Measurements from ENCODE around the gene DUS3L.
A peak's percentile ranks its signal among the peaks of the same experiment; 100 is the strongest.

Gene DUS3L, protein sequence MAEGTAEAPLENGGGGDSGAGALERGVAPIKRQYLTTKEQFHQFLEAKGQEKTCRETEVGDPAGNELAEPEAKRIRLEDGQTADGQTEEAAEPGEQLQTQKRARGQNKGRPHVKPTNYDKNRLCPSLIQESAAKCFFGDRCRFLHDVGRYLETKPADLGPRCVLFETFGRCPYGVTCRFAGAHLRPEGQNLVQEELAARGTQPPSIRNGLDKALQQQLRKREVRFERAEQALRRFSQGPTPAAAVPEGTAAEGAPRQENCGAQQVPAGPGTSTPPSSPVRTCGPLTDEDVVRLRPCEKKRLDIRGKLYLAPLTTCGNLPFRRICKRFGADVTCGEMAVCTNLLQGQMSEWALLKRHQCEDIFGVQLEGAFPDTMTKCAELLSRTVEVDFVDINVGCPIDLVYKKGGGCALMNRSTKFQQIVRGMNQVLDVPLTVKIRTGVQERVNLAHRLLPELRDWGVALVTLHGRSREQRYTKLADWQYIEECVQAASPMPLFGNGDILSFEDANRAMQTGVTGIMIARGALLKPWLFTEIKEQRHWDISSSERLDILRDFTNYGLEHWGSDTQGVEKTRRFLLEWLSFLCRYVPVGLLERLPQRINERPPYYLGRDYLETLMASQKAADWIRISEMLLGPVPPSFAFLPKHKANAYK

GRCh38 chr19:5790559-5791520 is at the start of gene DUS3L:
DUS3L (minus strand) TSS chr19:5791163; CDS start chr19:5791141, 22 bp downstream.
- peak; percentile 66 to 98 (median 92) for DNase-seq

- DNase-seq = no peak
Observed at GRCh38 chr19:5839065-5840017, 48.4 kb upstream of the DUS3L start, which contains the start of gene FUT6. FUT6 (minus strand) TSS chr19:5839702; CDS start chr19:5832567, 7,135 bp downstream.

GRCh38 chr19:5838353-5839064 is 47.5 kb upstream of the DUS3L start:
- no peak for DNase-seq

- DNase-seq = no peak
Observed at GRCh38 chr19:5837761-5838352, 46.9 kb upstream of the DUS3L start.

DNA sequence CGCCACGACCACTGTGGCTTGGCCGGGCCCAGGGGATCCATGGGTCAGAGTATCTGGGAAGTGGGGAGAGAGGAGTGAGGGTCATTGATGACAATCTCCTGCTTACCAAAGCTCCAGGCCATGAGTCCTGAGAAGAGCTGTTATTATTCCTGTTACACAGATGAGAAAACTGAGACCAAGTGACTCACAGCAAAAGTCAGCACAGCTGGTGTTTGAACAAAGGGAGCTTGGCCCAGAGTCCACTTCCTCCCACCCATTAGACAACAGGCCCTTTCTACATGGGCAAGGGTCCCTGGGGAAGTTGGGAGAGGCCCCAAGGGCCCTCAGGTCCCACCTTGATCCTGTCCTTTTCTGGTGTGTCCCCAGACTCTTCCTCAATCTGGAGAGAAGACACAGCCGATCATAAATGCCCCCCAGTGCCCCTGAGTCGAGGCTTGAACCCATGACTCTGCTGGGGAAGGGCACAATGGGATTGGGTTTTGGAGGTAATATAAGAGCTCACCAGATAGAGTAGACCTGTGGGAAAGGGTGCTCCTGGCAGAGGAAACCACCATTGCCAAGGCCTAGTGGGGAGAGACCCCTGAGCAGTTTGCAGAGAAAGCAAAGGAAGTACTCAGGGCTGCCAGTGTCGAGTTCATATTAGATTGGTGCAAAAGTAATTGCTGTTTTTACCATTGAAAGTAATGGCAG is 41.7 kb upstream of the DUS3L start:
- no peak for DNase-seq

- DNase-seq = no peak
Observed at GRCh38 chr19:5832061-5832460, 41.1 kb upstream of the DUS3L start.

GRCh38 chr19:5831159-5831558 is 40.2 kb upstream of the DUS3L start:
- DNase-seq = no peak

DNA sequence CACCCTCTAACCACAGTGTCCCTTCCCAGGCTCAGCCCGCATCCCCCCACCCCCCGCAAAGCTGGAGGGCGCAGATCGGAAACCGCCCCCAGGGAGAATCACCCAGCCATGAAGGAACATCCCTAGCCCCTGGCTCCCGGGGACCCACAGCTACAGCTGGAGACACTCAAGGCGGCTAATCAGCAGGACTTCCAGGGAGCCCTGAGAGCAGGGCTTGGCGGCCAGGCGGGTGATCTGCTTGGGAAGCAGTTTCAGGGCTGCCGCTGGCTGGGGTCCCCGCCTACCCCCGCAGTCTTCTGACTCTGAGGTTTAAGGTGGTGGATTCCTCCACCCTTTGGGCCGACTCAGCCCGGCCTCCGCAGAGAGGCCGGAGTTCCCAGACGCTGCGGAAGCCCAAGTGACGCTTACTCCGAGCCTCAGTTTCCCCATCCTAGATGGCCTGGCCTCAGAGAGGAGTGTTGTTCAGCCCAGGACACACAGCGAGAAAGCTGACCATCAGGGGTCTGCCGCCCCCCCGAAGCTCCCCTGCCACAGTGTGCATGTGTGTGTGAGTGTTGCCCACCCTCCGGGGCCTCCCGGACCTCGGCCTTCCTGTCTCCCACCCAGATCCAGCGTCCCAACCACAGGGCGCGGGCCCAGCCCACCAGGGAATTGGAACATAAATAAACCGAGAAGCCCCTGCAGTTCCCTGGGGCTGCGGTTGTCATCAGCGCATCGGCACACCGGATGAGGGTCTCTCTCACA is 38.8 kb upstream of the DUS3L start:
- DNase-seq = no peak

DNA sequence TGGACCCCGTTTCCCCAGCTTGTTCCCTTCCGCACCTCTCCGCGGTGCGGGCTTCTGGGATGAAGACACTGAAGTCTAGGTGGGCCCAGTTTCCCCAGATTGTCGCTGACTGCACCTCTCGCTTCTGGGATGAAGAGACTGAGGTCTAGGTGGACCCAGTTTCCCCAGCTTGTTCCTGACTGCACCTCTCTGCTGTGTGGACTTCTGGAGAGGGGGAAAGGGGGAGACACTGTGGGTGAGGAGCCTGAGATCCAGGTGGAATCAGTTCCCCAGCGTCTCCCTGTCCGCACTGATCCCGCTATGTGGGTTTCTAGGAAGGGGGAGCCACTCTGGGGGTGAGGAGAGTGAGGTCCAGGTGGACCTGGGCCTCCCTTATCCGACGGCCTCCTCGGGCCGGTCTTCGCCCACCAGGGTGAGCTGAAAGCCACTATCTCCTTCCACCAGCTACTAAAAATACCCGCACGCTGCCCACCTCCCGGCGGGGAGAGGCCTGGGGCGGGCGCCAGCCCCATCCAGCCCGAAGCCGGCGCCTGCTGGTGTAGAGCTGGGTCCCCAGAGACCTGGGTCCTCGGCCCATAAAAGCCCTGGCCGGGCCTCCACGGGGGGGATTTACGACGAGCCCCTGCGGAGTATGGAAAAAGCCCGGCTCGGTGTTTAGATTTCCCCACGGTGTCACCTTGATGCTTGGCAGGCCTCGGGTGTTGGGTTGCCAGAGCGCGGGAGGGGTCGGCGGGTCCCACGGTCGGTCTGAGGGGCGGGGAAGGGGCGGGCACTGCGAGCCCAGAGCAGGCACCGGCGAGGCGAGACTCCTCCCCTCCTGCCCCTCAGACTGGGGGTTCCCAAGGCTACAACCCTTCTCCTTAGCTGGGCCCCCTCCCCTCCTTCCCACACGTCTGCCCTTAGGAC is 38.0 kb upstream of the DUS3L start:
- no peak for DNase-seq

DNA sequence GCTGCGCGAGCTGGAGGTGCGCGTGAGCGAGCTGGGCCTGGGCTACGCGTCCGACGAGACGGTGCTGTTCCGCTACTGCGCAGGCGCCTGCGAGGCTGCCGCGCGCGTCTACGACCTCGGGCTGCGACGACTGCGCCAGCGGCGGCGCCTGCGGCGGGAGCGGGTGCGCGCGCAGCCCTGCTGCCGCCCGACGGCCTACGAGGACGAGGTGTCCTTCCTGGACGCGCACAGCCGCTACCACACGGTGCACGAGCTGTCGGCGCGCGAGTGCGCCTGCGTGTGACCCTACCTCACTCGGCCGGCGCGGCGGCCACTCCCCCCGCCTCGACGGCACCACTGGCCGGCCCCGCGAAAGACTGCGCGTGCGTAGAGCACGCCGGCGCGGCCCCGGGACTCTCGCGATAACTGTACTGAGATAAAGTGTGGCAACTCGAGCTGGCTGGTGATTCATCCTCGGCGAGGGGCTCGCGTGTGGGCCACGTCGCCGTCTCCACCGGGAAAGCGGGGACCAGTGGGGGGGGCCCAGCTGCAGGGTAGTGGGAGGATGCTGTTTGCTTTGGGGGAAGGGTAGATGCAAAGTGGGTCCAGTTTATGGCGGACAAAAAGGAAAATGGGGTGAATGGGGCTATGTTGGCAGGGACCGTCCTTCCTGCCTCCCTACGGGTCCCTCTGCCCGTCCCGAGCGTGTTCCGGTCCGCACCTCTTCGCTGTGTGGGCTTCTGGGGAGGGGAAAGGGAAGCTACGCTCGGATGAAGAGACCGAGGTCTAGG is 37.1 kb upstream of the DUS3L start:
- peak in 13 of 14 donors; percentile 9 to 86 (median 70) for DNase-seq

DNA sequence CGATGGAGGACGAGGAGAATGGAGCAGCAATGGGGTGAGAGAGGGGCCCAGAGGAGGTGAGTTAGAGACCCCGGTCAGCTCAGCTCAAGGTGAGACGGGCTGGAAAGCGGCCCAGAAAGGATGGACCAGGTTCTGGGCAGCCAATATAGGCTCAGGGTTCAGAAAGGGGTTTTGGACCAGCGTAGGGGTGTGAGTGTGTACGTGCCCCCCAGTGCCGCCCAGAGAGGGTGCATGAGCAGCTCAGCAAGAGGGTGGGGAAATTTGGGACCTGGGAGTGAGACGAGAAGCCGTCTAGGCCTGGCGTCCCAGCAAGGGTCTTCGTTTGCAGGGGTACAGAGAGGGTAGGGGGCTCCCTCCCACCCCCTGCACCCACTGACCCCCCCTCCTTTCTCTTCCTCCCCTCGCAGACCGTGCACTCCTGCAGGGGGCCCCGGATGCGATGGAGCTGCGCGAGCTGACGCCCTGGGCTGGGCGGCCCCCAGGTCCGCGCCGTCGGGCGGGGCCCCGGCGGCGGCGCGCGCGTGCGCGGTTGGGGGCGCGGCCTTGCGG is 36.5 kb upstream of the DUS3L start:
- DNase-seq = no peak

DNA sequence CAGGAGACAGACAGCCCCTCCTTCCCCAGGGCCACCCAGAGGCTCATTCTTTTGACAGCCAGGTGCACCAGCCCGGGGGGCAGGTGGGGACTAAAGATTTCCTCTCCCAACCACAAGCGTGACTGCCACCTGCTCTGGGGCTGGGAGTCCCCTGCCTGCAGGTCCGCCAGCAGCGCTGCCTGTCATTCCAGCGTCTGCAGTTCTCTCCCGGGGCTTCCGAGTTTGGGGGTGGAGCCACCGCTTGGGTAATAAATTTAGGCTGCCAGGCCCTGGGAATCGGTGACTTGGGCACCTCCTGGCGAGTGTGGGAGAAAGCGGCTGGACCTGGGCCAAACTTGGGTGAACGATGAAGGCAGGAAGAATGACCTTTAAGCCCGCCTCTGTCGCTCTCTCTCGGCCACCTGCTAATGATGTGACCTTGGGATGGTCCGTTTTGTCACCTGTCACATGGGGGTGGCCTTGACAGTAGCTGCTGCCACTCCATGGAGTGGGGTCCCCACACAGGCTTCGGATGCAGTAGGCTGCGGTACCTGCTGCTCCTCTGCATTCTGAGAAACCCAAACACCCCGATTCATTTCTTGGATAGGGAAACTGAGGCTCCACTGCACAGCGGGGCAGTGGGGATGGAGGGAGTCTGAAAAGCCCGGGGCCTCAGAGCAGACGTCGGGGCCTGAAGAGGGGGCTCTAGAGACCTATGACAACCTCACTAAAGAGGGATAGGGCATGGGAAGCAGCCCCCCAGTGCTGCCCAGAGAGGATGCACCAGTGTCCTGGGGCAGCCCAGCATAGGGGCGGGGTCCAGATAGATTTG is 35.8 kb upstream of the DUS3L start:
- DNase-seq = no peak

DNA sequence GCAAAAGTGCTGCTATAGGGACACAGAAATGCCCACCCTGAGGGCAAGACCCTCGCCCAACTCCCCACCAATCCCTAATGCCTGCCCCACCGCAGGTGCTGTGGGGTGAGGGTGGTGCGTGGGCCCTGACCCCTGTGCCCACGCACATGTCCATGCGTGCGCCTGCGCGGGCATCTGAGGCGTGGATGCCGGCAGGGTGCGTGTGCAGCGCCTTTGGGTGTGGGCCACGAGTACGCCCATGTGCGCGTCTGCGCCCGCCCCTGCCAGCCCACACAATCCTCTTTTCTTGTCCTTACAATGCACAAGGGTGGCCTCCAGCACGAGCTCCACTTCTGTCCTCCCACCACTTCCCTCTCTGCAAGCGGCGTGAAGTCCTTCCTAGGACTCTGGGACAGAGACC is 34.2 kb upstream of the DUS3L start:
- peak in 1 of 14 donors; percentile 20 for DNase-seq

DNA sequence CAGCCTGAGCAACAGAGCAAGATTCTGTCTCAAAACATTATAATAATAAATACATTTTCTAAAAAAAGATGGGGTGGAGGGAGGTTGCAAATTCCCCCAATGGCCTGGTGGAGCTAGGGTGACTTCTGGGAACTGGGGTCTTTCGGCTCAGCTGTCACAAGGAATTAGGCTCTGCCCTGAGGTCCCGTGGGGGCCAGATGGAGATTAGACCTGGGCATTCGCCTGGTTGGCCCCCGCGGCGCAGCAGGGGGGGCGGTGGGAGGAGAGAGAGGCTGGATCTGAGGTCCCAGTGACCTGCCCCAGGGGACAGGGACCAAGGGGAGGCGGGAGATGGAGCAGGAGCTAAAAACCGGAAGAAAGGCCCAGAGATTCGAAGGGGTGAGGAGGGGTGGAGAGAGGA is 33.8 kb upstream of the DUS3L start:
- no peak for DNase-seq

- DNase-seq = no peak
Observed at GRCh38 chr19:5823579-5824281, 32.8 kb upstream of the DUS3L start.
